Anterior cingulate cortex (tissue), 58 donors: ENCODE results near the gene PTPRN2.
"Not testable (repeated sequence)": the region's sequence is repeated elsewhere in the genome, so short reads cannot be mapped to it uniquely, and the experiment has no call there.

Experiments
- DNase-seq, 58 donors: peaks; one replicate each; lab custom pipeline; 2025; lab: John Stamatoyannopoulos, UW

PTPRN2 gene

DNA sequence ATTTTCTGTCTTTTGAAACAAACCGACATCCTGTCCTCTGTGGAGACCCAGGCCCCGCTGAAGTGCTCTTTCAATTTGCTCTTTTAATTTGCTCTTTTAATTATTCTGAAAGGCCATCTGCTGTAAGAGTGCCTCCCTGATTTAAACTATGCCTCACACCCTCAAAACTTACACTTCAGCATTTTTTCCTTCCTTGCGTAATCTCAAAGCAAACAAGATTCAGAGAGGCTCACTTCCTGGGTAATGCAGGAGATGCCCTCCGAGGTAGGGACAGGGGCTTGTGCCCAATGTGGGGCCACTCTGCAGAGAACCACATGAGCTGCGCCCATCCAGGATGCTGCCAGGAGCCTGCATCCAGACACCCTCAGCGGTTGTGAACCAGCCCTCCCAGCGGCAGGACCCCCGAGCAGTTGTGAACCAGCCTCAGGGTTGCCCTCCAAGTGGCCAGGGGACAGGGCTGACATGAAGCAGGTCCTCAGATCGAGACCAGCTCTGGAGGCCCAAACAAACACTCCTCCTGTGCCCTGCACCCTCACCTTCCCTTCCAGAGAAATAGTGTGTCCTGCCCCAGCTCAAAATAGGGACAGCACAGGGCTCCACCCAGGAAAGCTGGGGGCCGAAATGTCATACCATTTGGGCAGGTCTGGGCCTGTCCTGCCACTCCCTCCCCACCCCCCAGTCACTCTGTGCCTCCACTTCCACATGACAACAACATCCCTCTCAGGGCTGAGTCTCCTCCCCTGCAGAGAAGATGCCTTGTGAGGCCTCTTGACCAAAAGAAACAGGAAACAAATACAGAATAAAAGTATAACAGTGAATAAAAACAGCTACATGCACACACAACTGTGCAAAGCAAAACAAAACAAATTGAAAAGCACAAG lies 190.4 kb downstream of the PTPRN2 start:
- no peak for DNase-seq

- DNase-seq: peak in 1 of 58 donors; percentile 25
These were observed 191.2 kb downstream of the PTPRN2 start for GRCh38 chr7:158396301-158396905.

DNA sequence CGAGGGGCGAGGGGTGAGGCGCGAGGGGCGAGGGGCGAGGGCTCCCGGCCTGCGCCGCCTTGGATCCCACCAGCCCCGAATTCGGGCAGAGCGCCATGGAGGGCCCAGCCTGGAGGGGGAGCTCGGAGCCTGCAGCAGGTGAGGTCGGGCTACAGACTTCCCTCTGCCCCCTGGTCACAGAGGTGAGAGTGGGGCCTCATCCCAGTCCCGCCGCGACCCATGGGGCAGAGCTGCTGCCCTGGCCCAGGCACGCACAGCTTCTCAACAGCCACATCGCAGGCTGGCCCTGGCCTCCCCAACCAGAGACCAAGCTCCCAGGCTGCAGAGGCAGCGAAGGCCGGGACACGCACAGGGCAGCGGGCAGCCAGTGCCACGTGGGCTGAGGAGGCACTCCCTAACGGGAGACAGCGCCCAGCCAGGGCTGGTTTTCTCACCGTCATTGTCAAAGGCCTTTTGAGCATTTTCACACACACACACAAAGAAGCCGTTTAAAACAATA lies 191.8 kb downstream of the PTPRN2 start:
- DNase-seq: peak in 2 of 58 donors; percentile 12 to 18

DNA sequence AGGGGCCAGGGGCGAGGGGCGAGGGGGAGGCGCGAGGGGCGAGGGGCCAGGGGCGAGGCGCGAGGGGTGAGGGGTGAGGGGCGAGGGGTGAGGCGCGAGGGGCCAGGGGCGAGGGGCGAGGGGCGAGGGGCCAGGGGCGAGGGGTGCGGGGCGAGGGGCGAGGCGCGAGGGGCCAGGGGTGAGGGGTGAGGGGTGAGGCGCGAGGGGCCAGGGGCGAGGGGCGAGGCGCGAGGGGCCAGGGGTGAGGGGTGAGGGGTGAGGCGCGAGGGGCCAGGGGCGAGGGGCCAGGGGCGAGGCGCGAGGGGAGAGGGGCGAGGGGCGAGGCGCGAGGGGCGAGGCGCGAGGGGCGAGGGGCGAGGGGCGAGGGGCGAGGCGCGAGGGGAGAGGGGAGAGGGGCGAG lies 192.3 kb downstream of the PTPRN2 start:
- DNase-seq: no peak

GRCh38 chr7:158394936-158395335 lies 192.7 kb downstream of the PTPRN2 start:
- DNase-seq: peak in 4 of 58 donors; percentile 16 to 36 (median 28)

GRCh38 chr7:158393926-158394625 lies 193.5 kb downstream of the PTPRN2 start:
- no peak for DNase-seq

GRCh38 chr7:158392251-158392650 lies 195.4 kb downstream of the PTPRN2 start:
- DNase-seq: no peak

DNA sequence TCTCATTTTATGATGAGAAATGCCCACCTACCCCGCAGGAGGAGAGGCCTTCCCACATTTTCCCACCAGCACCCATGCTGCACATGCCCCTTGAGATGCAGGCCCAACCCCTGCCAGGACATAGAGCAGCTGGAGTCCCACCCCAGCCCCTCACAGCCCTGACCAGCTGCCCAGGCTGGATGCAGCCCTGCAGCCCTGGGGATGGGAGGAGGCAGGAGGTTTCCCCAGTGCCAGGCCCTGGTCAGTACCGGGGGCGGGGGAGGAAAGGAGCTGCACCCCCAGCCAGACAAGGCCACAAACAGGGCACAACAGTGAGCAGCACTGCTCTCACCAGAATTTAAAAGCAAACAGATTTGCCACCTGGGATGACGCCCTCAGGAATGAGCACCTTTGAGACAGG lies 196.1 kb downstream of the PTPRN2 start:
- no peak for DNase-seq

GRCh38 chr7:158391141-158391540 lies 196.5 kb downstream of the PTPRN2 start:
- no peak for DNase-seq

DNA sequence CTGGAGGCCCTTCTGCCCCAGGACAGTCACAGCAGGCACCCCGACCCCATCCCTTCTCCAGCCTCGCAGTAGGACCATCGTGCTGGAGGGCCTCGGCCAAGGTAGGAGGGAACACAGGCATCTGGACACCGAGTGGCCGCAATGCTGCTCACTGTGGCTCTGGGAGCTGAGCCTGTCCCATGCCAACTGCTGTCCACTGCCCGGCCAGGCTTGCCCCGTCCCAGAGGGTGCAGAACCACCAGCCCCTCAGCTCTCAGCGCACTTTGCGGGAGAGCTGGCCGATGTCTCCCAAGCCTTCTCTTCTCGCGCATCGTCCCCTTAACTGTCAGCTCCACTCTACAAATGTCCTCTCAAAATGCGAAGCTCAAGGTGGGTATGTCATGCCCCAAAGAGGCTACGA lies 197.2 kb downstream of the PTPRN2 start:
- no peak for DNase-seq

DNA sequence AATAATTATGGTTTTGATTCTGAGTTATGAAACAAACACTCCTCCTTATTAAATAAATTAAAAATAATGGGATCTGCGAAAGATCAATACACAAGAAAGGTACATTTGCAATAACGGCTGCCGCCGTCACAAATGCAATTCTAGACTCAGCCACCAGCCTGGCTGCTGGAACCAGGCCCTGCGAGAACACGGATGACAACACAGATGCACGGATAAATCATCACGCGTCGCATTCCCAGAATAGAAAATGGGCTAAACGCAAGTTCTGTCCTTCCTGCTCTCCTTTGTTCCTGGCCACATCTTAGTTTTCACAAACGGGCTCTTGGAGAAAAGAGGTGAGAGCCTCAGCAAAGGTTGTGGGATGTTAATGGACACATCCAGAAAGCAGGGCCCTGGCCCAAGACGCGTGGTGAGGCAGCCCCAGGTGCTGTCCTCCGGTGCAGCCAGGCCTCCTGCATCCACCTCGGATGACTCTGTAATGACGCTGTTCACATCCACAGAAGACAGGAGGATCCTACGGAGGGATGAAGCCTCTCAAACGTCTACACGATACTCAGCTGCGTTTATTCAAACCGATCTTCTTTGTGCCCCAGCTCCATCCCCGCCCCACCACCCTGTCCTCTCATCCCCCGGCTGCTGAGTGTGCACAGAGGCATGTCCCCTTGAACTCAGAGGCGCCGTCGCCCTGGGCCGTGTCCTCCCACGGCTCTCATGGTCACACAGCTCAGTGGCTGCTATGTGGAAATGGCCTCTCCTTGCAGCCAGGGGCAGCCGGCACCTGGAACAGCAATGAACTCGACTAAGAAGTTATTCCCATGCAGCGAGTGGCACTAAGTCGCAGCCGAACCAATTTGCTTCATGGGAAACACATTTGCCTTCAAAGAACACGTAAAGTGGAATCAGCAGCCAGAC lies 197.9 kb downstream of the PTPRN2 start:
- DNase-seq: peak in 3 of 58 donors; percentile 21 to 39 (median 34)

DNA sequence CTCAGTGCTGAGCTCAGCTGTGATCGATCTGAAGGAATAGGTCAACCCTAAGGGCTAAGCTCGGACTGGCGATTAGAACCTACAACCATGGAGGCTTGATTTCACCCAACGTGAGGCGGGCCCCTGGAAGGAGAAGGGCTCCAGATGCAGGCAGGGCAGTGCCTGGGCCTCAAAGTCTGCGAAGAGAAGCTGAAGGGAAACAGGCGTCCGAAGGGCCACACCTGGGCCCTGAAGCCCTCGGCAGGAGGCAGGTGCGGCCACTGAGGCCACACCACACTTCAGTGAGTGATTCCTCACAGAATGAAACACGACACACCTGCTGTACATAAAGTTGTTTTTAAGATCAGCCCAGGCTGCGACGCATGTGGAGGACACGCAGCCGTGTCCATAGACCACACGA lies 198.7 kb downstream of the PTPRN2 start:
- DNase-seq: no peak

- no peak for DNase-seq
These were observed 199.6 kb downstream of the PTPRN2 start for GRCh38 chr7:158388072-158388471.

DNA sequence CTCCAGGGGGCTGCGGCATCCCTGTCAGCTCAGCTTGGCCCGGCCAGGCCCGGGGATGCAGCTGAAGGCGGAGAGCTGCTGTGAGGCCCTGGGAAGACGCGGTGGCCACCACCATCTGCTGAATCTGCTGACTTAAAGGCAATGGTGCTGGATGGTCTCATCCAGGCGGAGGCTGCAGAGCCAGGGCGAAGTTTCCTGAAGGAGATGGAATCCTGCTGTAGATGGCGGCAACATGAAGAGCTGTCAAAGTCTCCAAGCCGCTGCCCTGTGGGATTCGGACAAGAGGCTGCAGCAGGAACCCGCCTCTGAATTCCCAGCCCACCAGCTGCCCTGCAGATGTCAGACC lies 200.1 kb downstream of the PTPRN2 start:
- no peak for DNase-seq

DNA sequence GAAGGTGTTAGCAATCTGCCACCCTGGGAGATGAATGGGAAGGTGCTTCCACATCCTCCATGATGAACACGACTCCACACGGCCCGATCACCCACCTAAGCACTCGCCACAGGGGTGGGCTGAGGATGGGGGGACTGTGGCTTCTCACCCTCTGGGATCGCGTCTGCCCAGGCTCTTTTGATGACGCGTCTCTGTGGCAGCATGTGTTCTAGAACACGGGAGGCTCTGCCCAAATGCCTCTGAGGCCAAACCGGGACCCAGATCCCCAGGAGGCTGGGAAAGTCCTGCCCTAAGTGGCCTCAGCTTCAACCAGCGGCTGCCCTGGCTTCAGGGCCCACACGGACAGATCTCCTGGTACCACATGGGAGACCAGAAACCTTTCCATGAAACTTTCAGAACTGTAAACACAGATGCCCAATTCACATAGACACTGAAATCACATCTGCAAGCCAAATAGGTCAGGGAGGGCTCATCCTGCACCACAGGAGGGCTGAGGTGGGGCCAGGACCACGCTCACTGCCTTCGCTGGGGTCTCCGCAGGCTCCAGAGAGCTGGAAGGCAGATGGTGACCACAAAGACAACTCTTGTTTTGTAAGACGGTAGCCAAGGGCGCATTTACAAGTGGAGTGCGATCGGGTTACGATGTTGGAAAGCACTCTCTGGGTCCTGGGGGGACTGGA lies 200.6 kb downstream of the PTPRN2 start:
- DNase-seq: no peak

DNA sequence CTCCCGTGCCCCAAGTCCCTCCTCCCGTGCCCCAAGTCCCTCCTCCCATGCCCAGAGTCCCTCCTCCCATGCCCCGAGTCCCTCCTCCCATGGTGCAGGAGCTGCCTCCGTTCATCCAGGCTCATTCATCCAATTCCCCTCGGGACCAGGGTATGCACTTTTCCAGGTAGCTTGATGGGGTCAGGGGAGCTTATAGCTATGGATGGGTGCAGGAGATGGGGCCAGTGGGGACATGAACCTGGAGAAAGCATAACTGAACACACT lies 201.3 kb downstream of the PTPRN2 start:
- DNase-seq: no peak

GRCh38 chr7:158385496-158386354 lies 201.9 kb downstream of the PTPRN2 start:
- not testable (repeated sequence) for DNase-seq

- DNase-seq: no peak
These were observed 202.9 kb downstream of the PTPRN2 start for GRCh38 chr7:158384746-158385145.

DNA sequence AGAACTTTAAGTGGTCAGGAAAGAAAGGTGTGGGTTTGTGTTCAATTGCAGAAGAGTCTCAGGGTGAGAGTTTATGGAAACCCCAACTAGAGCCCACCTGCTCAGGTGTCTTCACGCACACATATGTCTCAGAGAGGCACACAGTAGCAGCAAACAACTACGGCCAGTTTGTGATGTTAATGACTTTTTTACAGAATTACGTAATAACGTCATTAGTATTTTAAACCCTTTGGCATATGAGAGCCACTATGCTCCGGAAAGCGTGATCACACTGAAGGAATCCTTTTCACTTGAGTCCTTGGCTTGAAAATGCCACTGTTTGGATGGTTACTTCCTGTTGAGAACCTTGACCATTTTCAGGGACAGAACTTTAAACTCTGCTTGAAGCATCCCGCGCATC lies 204.0 kb downstream of the PTPRN2 start:
- no peak for DNase-seq
